Frontal cortex (tissue), 4 donors: Measurements from ENCODE around the gene CCNY. TPM values are rescaled to one million over a fixed set of nuclear protein-coding genes. Genes with fewer than 3 reads are reported as not detected.

ENCODE experiments used
- DNase-seq, 2 donors: peaks; one replicate each; pipeline ENCODE4 v3.0.0; 2012; ENCODE audit warnings: low spot score in 2 of 2
- FAIRE-seq: peaks from 2 replicates; lab custom pipeline; 2012; peaks lifted over from hg19 to GRCh38; lab: Jason Lieb, UNC
- total RNA-seq: library from RNA; depleted of rRNA; stranded (reverse); fragments of >200 nt; gene quantifications from one replicate; pipeline ENCODE4 v1.2.3, GENCODE V29; 2014
- donor health status: control.
- donor health status: control.
- donor health status: control.

Gene CCNY
- total RNA-seq, 1 donor from 2014 or later: 54.6 TPM

DNA sequence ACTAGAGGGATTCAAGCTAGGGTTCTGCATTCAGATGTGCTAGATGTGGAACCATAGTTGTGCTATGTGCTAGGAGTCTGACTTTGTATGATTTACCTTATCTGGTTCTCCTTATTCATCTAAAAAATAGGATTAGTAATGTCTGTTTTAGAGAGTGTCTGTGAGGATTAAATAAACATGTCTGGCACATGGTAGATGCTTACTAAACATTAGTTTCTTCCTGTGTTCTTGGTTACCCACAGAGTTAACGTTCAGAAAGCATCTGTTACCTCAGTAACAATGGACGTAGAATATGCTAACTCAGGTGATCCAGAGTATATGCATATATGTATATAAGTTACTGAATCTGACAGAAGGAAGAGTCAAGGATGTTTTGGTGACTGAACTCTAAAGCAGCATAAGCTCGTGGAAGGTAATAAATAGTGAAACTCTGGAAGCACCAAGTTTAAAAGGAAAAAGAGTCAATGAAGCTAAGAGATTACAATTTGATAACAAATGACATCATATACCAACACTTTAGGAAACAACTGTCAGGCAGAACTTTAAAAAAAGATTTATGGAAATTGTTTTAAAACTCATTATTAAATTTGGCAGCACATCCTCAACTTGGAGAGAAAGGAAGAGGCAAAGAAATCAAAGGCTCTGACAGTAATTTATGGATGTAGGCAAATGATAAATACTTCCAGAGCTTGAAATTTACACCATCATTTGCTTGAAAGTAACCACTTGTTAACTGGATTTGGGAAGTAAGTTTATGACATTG lies 127.0 kb downstream of the CCNY start:
- DNase-seq: no peak
- FAIRE-seq: no peak

DNA sequence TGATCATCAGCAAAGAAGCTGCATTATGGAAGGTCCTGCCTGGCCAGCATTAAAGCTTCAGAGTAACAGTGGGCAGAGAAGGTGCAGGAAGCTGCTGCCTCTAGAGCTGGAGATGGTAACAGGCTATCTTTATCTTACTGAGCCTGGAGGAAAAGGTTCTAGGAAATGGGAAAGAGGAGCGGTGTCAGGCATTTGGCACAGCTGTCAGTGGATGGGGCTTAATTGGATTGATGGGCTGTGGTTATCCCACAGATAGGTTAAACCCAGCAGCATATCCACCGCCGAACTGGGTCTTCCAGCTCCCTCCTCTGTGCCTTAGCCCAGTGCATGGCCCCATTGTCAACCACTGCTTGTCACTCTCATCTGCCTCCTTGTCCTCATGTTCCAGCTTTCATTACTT lies 127.6 kb downstream of the CCNY start:
- FAIRE-seq (no peak), DNase-seq (no peak)

DNA sequence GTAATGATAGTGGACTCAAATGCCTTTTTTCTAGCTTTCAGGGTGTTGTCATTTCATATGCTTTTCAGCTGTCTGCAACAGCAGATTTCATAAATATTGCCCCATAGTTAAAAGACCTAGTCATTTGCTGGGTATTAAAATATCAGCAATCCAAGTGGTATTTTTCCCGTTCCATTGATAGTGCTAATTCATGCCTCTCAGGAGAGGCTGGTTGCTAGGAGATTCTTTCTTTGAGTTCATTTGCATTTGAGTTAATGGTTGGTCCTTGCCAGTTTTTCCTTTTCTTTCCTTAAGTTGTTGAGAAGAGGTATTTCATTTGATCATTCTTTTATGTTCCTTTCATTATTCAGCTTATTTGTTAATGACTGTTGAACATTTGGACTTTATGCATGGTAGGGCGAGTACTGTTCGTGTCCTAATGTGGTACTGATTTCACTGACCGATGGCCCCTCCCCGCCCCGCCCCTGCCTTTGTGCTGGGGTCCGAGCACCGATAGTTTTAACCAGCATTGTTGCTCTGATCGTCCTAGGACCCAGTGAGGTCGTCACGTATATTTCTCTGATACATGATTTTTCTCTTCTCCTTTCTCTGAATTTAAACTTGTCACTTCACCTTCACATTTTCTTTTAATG lies 128.6 kb downstream of the CCNY start:
- FAIRE-seq (no peak), DNase-seq (no peak)

DNA sequence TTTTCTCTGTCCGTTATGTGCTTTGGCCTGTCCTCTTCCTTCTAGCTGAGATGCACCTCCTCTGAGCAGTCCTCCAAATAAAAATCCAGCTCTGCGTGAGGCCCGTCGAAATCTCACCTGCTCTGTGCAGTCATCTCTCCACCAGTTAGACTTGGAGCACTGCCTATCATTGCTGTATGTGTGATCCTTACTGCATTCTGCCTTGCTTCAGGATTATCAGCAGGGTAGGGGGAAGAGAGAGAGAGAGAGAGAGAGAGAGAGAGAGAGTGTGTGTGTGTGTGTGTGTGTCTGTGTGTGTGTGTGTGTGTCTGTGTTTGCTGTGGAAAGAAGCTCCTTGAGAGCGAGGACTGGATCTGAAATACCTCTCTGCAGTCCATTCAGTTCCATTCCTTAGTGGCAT lies 129.4 kb downstream of the CCNY start:
- DNase-seq (no peak), FAIRE-seq (no peak)

DNA sequence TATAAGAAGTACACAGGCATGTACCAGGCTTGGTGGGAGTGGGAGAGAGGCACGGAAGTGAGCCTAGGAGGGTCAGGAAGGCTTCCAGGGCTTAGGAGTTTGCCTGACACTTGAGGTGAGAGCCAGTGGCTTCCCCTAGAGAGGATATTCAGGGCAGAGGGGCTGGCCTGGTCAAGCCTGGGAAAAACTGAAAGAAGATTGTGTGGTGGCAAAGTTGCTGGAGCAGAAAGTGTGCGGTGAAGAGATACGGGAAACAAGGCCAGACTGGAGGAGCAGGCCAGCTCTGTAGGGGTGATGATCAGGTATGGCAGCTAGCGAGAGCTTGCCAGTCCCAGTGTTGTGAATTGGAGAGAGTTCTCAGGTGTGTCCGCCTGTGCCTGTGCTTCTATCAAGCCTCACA lies 129.9 kb downstream of the CCNY start:
- DNase-seq (no peak), FAIRE-seq (no peak)

DNA sequence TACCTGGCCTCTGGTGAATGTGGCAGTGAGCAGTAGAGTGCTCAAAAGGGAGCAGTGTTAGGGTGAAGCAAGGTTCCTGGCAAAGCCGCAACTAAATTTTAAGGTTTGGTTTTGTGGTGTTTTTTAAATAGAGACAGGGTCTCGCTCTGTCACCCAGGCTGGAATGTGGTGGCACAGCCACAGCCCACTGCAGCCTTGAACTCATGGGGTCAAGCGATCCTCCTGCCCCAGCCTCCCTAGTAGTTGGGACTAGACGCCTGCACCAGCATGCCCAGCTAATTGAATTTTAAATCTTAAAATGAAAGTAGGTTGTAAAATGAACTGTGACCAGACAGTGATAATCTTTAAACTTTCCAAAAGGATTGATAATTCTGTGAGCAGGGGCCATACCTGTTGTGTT lies 130.4 kb downstream of the CCNY start:
- DNase-seq: no peak
- no peak for FAIRE-seq

DNA sequence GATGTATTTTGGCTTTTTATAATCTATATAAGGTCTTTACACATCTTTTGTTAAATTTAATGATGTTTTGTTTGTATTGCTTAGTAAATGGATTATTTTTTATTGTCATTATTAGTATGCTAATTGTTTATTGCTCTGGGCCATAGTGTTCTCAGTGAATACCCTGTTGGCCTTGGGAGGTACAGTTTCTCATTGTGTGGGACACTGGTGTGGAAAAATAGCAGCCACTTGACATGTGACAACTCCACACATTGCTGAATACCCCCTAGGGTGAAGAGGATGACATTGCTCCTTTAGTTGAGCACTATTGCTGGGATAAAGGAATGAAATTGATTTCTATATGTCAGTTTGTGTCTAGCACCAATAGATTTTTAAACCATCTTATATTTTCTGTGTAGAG lies 130.9 kb downstream of the CCNY start:
- FAIRE-seq: no peak
- no peak for DNase-seq

DNA sequence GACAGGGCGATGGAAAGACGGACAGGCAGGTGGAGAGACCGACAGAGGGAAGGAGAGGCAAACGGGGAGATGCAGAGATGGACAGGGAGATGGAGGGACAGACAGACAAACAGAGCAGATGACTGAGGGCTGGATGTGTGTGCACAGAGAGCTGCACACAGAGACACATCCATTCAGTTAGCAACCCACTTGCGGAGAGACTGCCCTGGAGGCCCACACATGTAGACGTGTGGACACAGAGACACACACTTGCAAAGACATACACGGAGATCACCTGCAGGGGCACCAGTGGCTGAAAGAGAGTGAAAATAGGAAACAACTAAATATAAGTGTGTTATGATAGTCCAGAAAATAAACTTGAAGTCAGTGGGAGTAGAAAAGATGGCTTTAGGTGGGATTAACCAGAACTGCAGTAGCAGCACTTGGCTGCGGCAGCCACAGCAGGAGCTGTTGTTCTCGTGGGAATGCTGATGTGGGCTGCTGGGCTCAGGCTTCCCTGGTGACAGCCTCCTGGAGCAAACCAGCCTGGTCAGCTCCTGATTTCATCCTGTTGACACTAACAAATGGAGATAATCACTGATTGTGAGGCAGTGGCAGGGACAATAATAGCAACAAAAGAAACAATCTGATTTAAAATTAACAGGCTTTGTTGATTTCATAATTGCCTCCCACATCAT lies 134.1 kb downstream of the CCNY start:
- FAIRE-seq (no peak), DNase-seq (peak in 1 of 2 donors; percentile 45)

DNA sequence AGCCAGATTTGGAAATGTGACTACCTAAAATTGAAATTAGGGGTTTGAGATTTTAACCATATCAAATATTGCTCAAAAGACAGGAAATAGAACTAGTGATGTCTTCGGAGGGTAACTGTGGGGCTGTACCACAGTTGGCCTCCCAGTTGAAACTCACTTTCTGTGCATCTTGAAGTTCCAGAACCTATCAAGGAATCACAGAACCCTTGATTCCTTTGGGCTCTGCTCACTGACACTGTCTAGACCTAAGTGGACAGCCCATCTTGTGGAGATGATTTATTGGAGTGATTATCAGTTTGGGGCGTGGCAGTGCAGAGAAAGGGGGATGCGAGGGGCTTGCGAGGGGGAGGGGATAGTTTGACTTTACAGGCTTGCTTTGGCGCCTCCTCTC lies 134.6 kb downstream of the CCNY start:
- DNase-seq: no peak
- FAIRE-seq: no peak

DNA sequence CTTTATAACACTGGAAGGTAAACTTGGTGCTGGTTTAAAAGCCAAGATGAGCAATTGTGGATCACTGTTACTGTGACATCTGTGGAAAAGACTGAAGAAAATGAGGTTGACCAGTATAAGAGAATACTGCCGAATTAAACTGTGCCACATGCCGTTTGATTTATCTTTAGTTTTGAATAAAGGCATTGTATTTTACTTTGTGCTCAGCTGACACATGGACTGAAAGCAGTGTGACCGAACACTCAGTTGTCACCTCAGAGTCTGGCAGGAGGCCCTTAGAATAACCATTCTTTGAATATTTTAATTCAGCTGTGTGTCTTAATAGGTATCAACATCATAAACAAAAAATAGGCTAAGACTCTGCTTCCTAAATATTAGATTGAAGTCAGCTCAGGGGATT lies 135.1 kb downstream of the CCNY start:
- no peak for DNase-seq
- no peak for FAIRE-seq

DNA sequence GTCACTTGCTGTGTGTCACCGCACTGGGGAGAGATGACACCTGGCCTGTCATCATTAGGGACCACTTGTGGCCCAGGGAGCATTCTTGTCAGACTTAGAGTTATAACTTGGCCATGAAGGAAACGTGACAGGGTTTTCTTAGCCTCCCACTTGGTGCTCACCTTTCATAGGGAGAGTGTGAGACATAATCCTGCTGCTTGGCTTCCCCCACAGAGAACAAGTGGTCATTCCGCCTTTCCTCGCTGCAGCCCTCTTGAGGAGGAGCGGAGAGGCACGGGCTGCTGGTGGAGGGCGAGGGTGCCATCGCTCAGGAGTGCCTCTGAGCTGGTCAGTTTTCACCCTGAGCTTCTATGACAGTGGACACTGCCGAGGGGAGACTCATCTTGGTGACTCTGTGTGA lies 143.8 kb downstream of the CCNY start:
- no peak for FAIRE-seq
- DNase-seq: no peak

DNA sequence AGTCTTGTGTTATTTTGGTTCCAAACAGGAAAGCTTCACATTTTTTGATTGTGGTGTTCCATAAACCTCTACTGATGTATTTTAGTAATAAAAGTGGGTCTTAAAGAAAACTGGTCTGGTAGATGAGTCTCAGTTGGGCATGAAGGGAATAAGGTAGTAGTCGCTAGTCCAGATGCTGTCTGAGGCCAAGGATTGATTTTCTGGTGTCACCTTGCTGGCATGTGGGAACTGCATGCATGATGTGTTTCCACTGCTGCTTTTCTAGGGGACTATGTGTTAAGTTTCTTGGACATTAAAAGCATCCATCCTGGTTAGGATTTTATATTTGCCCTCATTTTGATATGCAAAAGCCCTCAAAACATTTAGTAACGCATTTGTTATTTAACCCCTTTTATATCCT lies 145.1 kb downstream of the CCNY start:
- FAIRE-seq (no peak), DNase-seq (no peak)

DNA sequence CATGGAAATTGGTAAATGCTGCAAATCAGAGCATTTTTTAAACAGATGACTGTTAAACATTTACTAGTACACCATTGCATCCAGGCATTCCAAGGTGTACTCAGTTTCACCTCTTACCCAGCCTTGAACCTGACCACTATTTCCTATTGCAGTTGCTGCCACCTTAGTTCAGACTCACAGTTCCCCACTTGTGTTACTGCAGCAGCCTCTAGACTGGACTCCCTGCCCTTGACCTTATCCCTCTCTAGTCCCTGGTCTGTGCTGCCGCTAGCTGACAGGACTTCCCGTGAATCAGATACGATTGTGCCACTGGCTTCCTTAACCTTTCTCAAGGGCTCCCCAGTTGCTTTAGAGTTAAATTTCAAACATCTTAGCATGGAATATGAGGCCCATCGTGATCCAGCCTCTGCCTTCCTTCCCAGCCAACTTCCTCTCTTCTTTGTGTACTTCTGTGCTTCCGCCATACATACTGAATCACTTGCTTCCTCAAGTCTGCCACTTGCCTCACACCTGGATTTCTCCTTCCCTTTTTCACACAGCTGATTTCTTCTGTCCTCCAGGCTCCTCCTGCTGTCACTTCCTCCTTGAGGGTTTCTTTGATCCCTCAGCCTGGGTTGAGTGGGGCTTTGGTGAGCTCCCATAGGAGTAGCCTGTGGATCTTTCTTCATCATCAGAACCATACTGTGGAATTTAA lies 150.1 kb downstream of the CCNY start:
- DNase-seq: no peak
- FAIRE-seq: no peak

DNA sequence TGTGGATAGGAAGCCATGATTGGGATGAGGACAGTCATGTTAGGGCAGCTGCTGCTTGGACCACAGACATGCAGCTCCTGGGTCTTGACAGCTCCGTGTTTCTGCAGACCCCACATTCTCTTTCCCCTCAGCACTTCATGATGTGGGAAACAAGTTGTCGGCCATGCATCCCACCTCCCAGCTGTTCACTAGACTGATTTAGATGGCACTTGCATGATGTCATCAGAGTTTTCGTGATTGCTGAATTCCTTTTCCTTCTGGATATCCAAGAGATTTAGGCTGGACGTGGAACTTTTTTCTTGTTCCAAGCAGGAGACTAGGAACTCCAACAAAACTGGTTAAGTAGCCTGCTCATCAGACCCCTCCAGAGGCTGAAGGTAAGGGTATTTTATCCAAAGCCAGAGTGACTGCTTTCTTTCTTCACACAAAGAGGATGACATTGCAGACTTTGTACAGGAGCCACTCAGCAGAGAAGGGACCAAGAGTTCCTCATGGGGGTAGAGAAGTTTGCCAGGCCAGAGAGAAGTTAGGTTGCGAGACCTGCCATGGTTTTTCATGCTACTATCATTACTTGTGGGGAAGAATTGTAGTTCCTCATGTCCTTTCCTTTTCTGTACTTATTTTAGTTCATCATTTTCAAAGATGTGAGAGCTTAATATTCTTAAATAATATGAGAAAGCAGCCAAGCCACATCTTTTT lies 151.2 kb downstream of the CCNY start:
- DNase-seq: no peak
- FAIRE-seq: no peak

DNA sequence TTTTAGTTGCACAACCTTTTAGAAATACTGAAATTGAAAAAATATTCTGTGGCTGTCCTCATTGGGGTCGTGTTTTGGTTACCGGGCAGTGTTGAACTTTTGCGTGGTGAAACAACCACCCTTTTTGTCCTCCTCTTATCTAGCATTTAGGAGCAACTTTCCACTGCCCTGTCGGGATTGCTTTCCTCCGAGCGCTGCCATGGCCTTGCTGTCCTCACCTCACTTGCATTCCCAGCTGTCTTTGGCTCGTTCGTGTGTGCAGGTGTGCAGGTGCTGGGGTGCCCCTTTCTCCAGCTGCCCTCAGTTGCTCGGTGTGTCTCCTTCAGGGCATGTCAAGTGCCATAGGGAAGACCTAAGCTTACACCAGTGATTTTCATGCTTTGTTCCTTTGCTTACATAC lies 151.9 kb downstream of the CCNY start:
- DNase-seq (no peak), FAIRE-seq (no peak)

DNA sequence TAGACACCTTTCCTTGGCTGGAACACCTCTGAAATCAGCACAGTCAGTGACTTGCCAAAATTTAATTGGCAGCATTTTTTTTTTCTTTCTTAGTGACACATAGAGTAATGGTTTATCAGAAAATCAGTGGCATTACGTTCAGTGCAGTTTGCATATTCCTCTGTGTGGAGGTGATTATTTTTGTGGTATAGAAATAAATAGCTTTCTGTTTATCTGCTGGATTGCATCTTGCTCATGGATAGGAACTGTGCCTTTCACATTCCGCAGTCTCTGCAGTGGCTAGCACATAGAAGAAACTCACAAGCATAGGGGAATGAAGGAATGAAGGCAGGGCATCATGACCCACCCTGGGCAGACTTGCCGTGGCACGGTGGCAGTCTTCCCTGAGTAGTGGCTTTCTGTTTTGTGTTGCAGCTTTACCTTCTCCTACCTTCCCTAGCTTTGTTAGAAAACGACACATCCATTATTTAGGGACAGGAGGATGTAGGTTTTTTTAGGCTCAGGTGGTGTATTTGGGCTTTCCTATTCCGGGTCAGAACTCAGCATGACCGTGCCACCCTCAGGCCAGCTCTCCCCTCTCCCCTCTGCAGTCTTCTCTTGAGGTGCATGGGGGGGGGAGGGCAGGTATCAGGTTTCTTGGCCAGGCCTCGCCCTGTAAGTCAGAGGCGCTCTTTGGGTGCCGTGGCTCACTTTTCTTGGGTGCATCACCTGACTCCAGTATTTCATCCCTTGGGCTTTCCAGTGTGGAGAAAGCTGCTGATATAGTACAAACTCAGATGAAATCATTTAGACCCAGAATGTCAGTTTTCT lies 156.3 kb downstream of the CCNY start:
- DNase-seq: no peak
- FAIRE-seq: no peak

DNA sequence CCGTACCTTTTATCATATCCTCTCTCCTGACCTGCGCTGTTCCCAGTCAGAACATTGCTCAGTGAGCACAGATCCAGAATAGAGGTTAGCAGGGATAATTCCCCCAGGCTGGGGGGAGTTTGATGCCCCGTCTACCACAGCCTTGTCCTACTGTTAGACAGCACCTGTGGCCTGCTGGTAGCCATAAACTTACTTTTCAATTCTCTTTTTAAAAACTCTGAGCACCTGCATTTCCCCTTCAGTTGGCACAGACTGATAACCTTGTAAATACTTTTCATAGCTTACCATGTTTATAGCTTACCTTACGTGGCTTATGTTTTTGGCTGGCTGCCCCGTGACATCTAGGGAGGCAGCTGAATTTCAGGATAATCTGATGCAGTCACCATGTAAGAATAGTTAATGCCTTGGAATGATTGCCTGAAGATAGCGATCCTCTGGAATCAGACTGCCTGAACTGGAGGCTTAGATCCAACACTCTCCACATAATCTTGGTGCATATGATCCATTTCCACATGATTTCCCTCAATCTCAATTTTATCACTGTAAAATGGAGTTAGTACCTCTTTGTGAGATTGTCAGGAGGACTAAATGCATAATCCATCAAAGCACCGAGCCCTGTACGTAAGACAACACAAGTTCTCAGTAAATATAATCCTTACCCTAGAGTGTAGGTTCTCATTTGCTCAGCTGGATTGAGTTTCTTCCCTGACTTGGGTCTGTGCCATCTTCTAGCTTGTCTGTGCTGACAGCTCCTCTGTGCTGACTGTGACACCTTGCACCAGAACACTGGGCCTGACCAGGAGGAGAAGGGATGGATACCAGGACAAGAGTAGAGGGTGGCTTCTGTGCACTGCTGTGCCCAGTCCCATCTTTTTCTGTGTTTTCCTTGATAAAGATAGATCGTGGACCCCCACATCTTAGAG lies 157.1 kb downstream of the CCNY start:
- DNase-seq: no peak
- no peak for FAIRE-seq

DNA sequence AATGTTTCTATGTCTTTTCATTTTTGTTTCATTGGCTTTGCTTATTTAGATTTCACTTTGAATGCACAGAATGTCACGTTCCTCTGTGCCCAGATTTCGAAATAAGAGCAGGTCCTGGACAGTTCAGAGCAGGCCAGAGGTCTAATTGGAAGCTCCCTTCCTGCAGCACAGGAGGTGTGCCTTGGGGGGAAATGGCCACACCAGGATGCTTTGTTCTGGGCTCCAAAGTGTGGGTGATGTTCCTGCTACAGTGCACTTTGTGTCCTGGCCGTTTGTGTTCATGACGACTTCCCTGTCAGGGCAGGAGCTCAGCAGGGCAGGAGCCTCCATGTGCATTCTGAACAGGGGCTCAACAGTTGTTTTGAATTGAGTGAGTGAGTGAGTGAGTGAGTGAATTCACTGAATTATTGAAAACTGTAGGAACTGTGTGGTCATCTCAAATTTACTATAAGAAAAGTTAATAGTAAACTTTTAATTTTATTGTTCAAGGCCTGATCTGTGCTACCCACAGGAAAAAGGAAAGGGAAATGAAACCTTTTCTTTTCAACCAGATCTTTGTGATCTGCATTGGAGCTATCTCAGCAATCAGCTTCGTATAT lies 159.3 kb downstream of the CCNY start:
- FAIRE-seq: no peak

More for the DNA sequence above, 159.3 kb downstream of the CCNY start:
- DNase-seq: no peak
